ENCODE data around the gene LIME1. TPM values are rescaled to one million over a fixed set of nuclear protein-coding genes. Genes with fewer than 3 reads are reported as not detected.

LIME1 gene

Small RNAs within 50 kb of the gene (small RNA-seq; reads per million reads assigned to genes)
- not detected for gene LIME1
- not detected for gene TNFRSF6B
